Neural progenitor cell (in vitro differentiated cells): Measurements from ENCODE around the gene KSR1.

Experiments used
- CTCF ChIP-seq: fragments of 200-600 bp; sonication (generic); IDR thresholded peaks from 2 replicates; pipeline ENCODE4 v1.5.1; 2017; ENCODE audit warnings: antibody characterized with exemption, mild to moderate bottlenecking
- EZH2phosphoT487 ChIP-seq: fragments of 200-600 bp; sonication (generic); IDR thresholded peaks from 2 replicates; pipeline ENCODE4 v1.6.1; 2017; ENCODE audit warnings: antibody characterized with exemption

GRCh38 chr17:27627514-27627913, 171.3 kb downstream of the KSR1 start:
- TF ChIP-seq CTCF (no peak), EZH2phosphoT487 (no peak)
